Posterior cingulate gyrus (tissue), 11 donors: Measurements from ENCODE around the gene SRP19.

Experiments used
- DNase-seq, 10 donors: peaks; one replicate each; pipeline versions ENCODE4 v3.0.0 to v3.0.0-alpha.2; 2020 to 2021; ENCODE audit warnings: mixed read lengths in 3 of 10
- intact Hi-C: fragments of 100-400 bp; cut with DNase I; formaldehyde crosslinking; loops from one replicate; pipeline ENCODE4 v1.15.1; 2023

Gene SRP19

DNA sequence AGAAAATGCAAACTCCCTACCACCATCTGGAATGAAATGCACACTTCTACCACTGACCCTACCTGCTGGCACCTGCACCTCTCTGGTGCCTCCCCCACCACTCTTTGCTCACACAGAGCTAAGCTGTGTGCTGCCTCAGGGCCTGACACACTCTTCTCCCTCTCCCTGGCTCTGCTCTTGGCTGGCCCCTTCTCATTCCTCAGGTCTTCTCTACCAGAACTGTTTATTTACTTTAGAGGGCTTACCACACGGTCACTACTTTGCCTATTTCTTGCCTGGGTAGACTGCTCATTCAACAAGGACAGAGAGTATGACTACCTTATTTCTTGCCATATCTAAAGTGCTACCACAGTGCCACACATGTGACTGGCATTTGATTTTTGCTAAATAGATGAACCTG lies 57.6 kb downstream of the SRP19 start:
- intact Hi-C loops: no loop called here
- no peak for DNase-seq
